ENCODE data around the gene FGFBP3. TPM values are rescaled to one million over a fixed set of nuclear protein-coding genes. Genes with fewer than 3 reads are reported as not detected.
A peak's percentile ranks its signal among the peaks of the same experiment; 100 is the strongest.

FGFBP3 gene
- total RNA-seq, 1 donor from 2014 or later: 0.77 TPM

DNA sequence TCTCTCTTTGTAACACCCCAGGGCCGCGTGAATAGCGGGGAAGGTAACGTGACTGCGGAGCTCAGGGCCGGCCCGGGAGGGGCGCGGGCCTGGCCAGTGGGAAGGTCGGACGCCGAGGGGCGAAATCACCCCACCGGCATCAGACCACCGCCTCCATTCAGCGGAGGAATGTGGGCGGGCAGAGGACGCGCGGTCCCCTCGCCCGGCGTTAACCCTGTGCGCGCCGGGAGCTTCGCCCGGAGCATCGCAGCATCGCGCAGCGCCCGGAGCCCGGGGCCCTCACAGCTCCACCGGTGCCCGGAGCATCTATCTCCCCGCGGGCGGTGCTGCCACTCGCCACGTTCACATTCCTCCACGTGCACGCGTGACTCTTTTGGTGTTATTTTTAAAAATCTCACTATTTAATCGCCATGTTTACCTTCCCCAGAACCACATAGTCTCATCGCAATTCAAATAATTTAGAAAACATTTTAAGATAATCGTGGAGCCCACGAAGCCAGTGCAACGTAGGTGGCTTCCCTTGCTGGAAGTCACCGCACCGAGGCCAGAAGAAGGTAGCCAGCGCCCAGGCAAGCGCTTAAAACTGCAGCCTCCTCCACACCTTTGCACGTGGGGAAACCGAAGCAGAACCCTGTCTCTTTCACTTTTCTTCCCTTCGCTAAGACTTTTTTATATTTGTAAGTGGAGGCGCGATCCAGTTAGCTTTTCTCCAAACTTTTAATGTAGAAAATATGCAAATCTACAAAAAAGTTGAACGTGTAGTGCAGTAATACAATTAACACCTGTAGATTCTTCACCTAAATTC lies 21.8 kb downstream of the FGFBP3 start:
- ATAC-seq (peak; percentile 75 to 78), DNase-seq (no peak)
- intact Hi-C loops (cut with DNase I): no loop called here
- H3K4me1 ChIP-seq: peaks cover 28% of the 10 kb centered on the region
- H3K27ac ChIP-seq: no peak overlapping the region
- H3K27me3 ChIP-seq (ENCODE audit: low read depth): peaks cover 13% of the 10 kb centered on the region
- H3K9me3 ChIP-seq: no peaks in the 10 kb centered on the region
- peak overlapping the region; percentile 53 for H3K4me3 ChIP-seq
- TF ChIP-seq, protein P1, sequence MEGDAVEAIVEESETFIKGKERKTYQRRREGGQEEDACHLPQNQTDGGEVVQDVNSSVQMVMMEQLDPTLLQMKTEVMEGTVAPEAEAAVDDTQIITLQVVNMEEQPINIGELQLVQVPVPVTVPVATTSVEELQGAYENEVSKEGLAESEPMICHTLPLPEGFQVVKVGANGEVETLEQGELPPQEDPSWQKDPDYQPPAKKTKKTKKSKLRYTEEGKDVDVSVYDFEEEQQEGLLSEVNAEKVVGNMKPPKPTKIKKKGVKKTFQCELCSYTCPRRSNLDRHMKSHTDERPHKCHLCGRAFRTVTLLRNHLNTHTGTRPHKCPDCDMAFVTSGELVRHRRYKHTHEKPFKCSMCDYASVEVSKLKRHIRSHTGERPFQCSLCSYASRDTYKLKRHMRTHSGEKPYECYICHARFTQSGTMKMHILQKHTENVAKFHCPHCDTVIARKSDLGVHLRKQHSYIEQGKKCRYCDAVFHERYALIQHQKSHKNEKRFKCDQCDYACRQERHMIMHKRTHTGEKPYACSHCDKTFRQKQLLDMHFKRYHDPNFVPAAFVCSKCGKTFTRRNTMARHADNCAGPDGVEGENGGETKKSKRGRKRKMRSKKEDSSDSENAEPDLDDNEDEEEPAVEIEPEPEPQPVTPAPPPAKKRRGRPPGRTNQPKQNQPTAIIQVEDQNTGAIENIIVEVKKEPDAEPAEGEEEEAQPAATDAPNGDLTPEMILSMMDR (IDR thresholded peaks at IDR 0.05): no peak
- no peaks in the 10 kb centered on the region for H3K36me3 ChIP-seq

DNA sequence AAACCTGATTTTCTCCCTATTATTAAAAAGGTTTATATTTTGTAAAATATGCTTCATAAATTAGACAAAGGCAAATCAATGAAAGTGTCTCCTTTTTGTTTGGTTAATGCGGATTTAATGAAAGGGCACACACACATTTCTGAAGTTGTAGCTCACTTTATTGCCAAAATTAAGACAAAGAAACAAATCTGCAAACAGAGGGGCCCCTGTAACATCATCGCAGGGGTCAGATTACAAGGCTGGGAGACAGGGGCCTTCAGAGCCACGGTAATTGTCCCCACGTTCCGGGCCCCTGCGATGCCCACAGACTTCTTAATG lies 22.4 kb downstream of the FGFBP3 start:
- no peaks in the 10 kb centered on the region for H3K36me3 ChIP-seq
- intact Hi-C loops (cut with DNase I): no loop called here
- ATAC-seq: no peak
- H3K4me3 ChIP-seq: peak overlapping the region; percentile 53
- TF ChIP-seq, protein P1 (IDR thresholded peaks at IDR 0.05): no peak
- peaks cover 13% of the 10 kb centered on the region for H3K27me3 ChIP-seq (ENCODE audit: low read depth)
- H3K27ac ChIP-seq: no peak overlapping the region
- H3K9me3 ChIP-seq: no peaks in the 10 kb centered on the region
- no peak for DNase-seq
- peaks cover 28% of the 10 kb centered on the region for H3K4me1 ChIP-seq

DNA sequence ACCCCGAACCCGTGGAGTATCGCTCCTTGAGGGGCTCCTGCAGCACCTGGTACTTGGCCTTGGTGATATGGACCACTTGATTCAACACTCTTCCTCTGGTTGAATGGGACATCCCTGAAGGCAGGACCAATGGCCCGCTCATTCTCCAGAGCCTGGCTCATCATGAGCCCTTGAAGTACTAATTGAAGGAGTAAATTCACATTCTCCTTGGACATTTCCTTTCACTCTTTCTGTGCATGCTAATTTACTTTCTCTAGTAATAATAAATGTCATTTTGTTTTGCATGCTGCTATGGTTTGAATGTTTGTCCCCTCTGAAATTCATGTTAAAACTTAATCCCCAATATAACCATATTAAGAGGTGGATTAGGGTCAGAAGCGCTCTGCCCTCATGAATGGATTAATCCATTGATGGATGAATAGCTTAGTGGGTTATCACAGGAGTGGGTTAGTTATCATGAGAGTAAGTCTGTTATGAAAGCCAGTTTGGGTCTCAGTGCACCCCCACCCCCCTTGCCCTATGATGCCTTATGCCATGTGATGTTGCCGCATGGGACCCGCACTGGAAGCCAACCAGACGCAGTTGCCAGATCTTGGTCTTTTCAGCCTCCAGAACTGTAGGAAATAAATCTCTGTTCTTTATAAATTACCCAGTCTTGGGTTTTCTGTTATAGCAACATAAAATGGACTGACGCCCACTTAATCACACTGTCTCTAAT lies 23.8 kb downstream of the FGFBP3 start:
- intact Hi-C loops (cut with DNase I): no loop called here
- no peak overlapping the region for H3K27ac ChIP-seq
- no peak for ATAC-seq

DNA sequence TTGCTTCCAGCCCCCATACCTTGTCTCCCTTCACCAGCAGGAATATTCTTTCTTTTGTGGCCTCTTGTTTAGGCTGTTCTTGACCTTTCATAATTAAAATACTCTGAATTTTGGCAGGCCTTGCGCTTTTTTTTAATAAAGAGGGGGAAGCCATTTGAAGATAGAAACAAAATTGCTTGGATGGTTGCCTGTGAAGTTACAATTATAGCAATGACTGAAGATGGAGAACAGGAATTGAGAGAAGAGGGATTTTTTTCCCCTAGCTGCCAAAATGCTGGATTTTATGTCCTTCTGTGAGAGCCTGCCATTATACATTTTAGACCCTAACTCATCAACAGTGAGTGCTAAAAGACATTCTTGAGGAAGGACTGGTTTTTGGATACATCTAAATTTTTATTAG lies 24.8 kb downstream of the FGFBP3 start:
- intact Hi-C loops (cut with DNase I): no loop called here
- Histone ChIP-seq H3K27me3 (ENCODE audit: low read depth) (peaks cover 13% of the 10 kb centered on the region), H3K9me3 (no peaks in the 10 kb centered on the region), H3K4me1 (peaks cover 28% of the 10 kb centered on the region), H3K27ac (no peak overlapping the region), H3K36me3 (no peaks in the 10 kb centered on the region), H3K4me3 (no peak overlapping the region)
- no peak for ATAC-seq
- DNase-seq: no peak
- TF ChIP-seq, protein P1 (IDR thresholded peaks at IDR 0.05): no peak

More for the DNA sequence above, 23.8 kb downstream of the FGFBP3 start:
- DNase-seq: no peak
- Histone ChIP-seq H3K4me1 (peaks cover 28% of the 10 kb centered on the region), H3K27me3 (ENCODE audit: low read depth) (peaks cover 13% of the 10 kb centered on the region), H3K36me3 (no peaks in the 10 kb centered on the region), H3K4me3 (no peak overlapping the region), H3K9me3 (no peaks in the 10 kb centered on the region)
- TF ChIP-seq, protein P1 (IDR thresholded peaks at IDR 0.05): no peak

DNA sequence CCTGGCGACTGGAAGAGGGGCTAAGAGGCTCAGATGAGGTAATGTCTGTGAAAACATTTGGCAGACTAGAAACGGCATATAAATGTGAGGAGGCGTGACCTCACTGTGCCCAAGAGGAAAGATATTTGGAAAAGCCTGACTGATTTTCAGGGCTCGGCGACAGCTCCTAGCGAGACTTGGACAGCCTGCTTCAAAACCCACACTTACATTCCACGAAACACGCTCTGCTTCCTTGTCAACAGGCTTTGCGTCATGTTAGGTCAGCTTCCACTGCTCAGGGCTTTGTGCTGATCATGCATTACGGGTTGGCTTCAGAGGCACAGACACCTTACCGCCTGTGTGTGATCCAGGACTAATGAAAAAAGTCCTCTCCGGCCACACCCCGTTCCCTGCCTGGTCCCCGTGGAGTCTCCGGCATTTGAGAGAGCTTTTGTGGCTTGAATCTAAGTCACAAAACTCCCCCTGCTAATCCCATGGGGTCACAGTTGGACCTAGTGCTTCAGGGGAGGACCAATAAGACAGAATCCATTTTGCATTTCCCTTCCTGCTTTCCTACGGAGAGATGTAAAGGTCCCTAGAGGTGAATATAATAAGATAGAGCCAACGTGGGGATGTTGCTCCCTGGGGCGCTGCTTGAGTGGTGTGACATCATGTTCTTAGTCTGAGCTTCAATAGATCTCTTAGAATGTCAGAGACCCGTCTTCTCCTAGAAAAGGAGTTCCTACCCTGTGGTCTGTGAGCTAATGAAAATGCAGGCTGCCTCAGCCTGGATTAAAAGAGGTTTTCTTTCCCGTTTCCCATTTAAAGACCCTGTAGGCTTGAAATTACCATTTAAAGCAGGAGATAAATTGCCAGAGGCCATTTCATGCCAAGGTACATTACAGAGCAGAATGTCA lies 25.5 kb downstream of the FGFBP3 start:
- no peak overlapping the region for H3K27ac ChIP-seq
- DNase-seq: no peak
- H3K9me3 ChIP-seq: no peaks in the 10 kb centered on the region
- TF ChIP-seq, protein P1 (IDR thresholded peaks at IDR 0.05): no peak
- no peaks in the 10 kb centered on the region for H3K36me3 ChIP-seq
- peaks cover 7% of the 10 kb centered on the region for H3K27me3 ChIP-seq (ENCODE audit: low read depth)
- no peak overlapping the region for H3K4me3 ChIP-seq
- peaks cover 28% of the 10 kb centered on the region for H3K4me1 ChIP-seq
- intact Hi-C loops (cut with DNase I): no loop called here
- peak; percentile 81 for ATAC-seq
